NCI-H2227 treated with DMSO at 0.1 percent for 48 hours (cell line): Measurements from ENCODE around the gene CACNA1F.
"Not testable (repeated sequence)": the region's sequence is repeated elsewhere in the genome, so short reads cannot be mapped to it uniquely, and the experiment has no call there.

Experiments
- DNase-seq: peaks from one replicate; lab custom pipeline; 2025; lab: John Stamatoyannopoulos, UW

The CACNA1F gene

DNA sequence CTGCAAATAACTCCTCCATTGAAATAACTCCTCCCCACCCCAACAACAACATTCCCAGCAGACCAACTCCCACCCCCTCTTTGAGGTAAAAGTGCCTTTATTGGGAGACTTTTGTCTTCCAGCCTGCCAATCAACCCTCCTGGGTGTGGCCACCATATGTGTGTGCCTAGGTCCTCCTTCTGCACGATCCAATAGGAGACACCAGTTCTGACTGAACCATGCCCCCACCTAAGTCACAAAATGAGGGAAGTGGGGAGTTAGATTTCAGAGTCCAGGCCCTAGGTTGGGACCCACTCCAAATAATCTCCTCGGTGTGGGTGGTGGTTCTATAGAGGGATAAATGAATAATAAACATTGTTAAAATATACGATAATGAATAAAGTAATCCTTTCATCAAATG lies 58.4 kb downstream of the CACNA1F start:
- no peak for DNase-seq

DNA sequence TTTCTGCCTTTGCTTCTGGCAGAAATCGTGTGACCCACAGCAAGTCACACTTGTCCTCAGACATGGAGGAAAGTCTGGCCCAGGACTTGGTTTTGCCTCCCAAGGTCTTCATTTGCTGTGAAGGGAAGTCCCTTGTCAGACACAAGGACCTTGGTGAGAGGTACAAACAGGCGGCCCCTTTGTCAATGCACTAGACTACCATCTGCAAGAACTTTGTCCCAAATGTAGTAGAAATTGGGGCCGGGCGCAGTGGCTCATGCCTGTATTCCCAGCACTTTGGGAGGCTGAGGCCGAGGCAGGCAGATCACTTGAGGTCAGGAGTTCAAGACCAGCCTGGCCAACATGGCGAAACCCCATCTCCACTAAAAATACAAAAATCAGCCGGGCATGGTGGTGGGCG lies 59.6 kb downstream of the CACNA1F start:
- not testable (repeated sequence) for DNase-seq

DNA sequence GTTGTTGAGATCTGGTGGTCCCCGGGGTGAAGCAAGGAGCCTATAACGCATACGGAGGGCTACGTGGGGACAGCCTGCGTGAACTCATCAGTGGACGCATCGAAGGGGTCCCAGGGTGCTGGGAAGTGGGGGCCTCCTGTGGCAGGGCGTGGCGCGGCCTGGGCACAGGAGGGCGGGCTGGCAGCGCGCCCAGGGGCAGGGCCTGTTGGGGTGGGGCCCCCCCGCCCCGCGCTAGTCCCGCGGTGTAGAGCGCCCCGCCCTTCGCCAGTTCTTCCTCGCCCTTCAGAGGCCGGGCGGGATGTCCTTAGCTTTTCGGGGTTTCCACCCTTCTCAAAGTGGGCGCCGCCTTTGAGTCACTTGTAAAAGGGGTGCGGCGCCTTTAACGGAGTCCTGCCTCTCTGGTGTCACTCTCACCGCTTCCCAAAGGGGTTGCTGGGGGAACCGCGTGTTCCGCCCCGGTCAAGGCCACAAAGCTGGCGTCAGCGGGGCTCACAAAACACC lies 60.8 kb downstream of the CACNA1F start:
- peak; percentile 72 for DNase-seq

DNA sequence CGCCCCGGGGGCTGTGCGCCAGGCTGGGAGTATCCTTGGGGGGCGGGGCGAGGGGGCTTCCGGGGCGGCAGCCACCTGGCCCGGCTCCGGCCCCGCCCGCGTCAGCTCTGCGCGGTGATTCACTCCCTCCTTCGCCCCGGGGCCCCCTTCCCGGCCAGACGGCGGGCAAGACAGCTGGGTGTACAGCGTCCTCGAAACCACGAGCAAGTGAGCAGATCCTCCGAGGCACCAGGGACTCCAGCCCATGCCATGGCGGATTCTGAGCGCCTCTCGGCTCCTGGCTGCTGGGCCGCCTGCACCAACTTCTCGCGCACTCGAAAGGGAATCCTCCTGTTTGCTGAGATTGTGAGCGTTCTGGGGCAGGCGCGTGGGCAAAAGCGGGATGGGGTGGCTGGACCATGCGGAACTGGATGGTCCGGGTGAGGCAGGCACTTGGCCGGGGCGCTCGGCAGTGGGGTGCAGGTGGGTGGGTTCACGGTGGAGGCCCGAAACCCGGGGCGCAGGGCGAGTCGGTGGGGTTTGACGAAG lies 61.3 kb downstream of the CACNA1F start, which contains the start of gene PLP2:
PLP2 (plus strand) TSS at position 147 of the 528 bp plus-strand sequence; CDS start at position 250, 103 bp downstream.
- peak; percentile 30 for DNase-seq

DNA sequence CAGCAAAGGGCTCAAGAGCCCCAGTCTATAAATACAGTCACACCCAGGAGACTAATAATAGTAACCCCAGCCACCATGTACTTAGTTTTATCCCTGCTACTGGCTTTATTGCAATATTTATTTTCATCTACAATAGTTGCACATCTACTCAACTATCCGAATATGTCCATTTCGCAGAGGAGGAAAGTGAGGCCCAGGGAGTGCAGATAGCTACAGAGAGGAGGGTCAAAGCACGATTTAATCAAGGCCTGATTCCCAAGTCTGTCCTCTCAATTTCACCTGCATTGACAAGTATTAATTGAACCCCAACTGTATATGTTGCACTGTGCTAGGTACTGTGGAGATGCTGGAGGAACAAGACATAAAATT lies 65.4 kb downstream of the CACNA1F start:
- DNase-seq, result no peak

DNA sequence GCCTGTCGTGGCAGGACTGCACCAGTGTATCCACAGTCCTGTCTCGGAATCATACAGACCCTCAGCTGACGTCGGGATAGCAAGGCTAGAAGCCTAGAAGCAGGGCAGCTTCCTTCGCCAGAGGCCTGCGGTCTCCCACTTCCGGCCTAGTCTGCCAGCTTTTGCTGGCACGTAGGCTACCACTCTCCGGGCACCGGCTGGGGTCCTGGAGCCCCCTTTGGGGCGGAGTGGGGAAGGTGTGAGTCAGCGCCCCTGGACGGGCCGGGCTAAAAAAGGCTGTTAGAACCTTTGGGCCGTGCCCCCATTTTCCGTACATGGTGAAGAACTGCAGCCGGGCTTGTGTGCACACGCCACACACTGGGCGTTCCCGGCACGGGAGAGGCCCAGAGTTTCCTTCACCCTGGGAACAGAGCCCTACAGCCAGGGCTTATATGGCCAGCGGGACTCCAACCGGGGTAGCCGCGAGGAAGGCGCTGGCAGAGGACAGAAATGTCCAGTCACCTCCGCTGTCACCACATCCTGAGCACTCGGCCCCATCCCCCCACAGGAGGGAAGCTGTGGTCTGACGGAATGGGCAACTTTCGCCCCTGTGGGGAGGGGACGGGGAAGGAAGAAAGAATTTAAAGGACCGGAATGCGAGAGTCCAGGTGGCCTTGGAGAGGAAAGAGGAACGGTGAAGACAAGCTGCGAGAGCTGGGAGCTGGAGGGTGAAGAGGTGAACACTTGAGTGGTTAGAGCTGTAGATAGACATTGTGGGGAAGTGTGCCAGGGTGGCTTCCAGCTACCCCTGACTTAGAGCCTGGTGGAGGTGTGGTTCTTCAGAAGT lies 66.0 kb downstream of the CACNA1F start:
- no peak for DNase-seq

DNA sequence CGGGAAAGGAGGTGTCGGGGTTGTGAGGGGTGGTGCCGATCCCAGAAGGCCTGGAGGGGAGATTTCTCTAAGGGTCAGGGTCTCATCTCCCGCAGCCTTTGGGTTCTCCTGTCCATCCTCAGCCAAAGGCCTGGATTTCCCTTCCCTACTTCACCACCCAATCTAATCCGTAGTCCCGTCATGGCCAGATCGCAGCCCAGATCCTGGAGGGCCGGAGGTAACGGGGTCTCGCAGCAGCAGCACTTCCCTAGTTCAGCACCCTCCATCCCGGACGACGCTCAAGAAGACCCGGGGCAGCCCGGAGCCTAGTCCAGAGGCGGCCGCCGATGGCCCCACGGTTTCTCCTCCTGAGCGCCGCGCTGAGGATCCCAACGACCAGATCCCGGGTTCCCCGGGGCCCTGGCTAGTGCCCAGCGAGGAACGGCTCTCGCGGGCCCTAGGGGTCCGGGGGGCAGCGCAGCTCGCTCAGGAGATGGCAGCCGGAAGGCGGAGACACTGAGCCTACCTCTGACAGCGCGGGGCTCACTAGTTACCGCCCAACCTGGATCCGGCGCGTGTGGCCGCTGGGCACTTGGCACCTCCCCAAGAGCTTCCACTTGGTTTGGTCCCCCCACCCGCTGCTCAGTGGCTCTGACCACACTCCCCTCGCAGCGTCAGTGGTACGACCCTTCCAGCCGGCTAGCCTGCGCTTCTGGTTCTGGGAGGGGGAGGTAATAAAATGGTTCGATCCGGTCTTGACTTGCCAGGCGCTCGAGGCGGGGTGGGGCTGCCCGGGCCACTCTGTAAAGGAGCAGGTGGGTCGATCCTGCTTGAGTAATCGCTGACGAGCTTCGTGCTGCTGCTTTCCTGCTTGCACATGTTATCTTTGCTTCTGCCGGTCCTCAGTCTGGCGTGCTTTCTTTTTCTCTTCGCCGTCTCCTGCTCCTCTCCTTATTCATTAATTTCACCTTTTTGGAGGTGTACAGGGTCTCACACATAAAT lies 66.9 kb downstream of the CACNA1F start:
- DNase-seq, result no peak

DNA sequence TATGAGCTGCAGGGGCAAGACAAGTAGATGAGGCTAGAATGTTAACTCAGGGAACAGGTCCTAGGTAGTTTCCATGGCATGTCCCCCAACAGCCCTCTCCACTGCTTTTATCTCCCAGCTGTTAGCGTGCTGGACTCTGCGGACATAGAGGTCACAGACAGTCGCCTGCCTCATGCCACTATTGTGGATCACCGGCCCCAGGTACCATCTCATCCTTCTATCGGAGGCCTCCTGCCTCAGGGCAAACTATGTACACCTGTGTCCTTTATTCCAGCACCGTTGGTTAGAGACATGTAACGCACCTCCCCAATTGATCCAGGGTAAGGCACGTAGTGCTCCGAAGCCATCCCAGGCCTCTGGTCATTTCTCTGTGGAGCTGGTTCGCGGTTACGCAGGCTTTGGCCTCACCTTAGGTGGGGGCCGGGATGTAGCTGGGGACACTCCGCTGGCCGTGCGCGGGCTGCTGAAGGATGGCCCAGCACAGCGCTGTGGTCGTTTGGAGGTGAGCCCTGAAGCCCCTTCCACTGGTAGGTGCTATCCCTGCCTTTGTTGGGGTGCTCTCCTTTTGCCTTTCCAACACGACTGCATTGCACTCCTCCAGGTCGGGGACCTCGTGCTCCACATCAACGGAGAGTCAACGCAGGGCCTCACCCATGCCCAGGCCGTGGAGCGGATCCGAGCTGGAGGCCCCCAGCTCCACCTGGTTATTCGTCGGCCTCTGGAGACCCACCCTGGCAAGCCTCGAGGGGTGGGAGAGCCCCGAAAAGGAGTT lies 68.4 kb downstream of the CACNA1F start:
- DNase-seq, result no peak

DNA sequence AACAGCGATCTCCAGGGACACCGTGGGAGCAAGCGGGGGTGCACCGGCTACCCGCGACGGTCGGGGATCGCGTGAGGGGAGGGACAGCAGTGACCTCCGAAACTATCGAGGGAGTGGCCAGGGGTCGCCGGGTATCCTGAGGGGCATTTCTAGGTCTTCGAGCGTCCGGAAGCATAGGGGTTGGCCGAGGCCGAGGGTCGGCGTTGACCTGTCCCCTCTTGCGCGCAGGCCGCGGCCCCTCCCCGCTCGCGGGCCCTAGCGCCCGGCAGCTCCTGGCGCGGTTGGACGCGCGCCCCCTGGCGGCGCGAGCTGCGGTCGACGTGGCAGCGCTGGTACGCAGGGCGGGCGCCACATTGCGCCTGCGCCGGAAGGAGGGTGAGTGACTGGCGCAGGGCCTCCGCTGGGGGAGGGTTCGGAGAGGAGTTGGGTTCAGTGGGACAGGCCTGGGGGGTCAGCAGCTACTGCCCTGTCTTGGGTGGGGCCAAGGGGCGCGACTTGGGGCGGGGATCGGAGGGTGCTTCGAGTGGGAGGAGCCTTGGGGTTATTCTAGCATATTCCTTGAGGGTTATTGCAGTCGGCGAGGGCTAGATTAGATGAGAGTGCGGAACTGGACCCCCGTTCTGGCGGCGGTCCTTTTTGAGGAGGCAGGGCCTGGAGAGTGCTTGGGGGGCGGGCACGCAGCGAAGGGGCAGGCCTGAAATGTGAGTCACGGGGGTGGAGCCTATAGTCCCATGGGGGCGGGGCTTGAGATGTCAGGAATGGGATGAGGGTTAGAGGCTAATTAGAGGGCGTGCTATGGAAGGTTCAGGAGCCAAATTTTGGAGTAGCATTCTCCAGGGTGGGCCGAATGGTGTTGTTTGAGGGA lies 69.4 kb downstream of the CACNA1F start:
- DNase-seq, result peak; percentile 83

DNA sequence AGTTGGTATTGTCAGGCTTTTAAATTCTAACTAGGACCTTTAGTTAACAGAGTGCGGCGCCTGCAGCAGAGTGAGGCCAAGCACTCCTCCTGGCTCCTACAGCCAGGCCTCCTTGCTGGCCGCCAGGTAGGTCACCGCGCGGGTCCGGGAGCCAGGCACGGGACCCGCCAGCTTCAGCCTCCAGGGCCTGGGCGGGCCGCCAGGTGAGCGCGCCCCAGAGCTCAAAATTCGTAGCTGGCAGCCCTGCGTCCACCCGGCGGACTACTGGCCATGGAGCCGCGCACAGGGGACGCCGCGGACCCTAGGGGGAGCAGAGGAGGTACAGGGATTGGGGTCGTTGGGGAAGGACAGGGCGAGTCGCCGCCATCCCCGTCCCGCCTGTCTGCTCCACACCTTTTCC lies 70.5 kb downstream of the CACNA1F start, which contains the start of gene MAGIX:
MAGIX (plus strand) TSS at position 139 of the 400 bp plus-strand sequence; CDS start at position 271, 132 bp downstream.
- DNase-seq, result no peak

DNA sequence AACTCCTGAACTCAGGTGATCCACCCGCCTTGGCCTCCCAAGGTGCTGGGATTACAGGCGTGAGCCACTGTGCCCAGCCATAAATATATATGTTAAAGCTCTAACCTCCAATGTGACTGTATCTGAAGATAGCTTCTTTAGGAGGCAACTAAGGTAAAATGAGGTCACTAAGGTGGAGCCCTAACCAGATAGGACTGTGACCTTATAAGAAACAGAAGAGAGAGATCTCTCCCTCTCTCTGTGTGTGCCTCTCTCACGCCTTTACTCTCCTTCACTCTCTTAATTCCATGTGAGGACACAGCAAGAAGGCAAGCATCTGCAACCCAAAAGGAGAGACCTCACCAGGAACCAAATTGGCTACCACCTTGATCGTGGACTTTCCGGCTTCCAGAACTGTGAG lies 71.5 kb downstream of the CACNA1F start:
- no peak for DNase-seq

DNA sequence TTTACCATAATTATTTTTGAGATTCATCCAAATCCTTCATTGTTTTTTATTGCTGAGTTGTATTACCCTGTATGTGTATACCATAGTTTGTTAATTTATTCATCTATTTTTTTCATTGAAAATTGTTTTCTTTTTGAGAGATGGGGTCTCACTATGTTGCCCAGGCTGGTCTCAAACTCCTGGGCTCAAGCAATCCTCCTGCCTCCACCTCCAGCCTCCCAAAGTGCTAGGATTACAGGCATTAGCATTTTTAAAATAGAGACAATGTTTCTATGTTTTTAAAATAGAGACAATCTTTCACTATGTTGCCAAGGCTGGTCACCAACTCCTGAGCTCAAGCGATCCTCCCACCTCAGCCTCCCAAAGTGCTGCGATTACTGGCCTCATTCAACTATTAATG lies 72.2 kb downstream of the CACNA1F start:
- DNase-seq, result no peak

DNA sequence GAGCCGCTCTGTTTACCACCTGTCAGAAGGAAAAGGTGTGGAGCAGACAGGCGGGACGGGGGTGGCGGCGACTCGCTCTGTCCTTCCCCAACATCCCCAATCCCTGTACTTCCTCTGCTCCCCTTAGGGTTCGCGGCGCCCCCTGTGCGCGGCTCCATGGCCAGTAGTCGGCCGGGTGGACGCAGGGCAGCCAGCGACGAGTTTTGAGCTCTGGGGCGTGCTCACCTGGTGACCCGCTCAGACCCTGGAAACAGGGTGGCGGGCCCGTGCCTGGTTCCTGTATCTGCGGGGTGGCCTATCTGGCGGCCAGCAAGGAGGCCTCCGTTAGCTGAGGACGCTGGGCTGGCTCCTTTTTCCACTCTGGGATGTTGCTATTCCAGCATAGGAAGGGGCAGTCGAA lies 75.9 kb downstream of the CACNA1F start:
- DNase-seq, result no peak

DNA sequence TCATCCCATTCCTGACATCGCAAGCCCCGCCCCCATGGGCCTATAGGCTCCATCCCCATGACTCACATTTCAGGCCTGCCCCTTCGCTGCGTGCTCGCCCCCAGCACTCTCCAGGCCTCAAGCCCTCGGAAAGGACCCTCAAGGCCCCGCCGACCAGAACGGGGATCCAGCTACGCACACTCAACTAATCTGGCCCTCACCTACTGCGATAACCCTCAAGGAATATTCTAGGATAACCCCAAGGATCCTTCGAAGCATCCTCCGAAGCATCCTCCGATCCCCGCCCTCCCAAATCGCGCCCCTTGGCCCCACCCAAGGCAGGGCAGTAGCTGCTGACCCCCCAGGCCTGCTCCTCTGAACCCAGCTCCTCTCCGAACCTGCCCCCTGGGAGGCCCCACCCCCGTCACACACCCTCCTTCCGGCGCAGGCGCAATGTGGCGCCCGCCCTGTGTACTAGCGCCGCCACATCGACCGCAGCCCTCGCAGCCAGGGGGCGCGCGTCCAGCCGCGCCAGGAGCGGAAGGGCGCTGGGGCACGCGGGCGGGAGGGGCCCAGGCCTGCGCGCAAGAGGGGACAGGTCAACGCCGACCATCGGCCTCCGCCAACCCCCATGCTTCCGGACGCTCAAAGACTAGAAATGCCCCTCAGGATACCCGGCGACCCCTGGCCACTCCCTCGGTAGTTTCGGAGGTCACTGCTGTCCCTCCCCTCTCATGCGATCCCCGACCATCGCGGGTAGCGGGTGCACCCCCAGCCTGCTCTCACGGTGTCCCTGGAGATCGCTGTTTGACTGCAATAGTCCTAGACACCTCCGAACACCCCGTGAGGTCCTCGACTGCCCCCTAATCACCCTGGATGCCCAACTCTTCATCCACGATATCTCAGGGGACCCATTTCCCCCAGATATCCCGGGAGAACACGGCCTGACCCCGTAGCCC lies 77.0 kb downstream of the CACNA1F start:
- peak; percentile 88 for DNase-seq

DNA sequence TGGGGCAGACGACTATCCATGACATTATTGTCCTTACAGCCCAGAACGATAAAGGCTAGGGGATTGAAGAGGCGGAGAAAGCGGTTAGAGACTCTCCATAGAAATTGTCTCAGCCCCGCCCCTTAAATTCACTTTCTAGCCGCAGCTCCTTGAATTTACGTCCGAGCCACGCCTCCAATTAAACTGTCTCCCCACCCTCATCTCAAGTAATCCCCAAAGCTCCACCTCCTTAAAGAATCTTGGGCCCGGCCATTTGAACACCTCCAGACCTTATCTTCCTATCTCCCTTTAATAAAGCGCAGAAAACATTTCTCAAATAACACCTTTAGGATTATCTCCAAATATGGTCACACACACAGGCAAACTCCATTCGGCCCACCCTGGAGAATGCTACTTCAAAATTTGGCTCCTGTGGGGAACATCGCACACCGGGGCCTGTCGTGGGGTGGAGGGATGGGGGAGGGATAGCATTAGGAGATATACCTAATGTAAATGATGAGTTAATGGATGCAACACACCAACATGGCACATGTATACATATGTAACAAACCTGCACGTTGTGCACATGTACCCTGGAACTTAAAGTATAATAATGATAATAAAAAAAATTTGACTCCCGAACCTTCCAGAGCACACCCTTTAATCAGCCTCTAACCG lies 77.8 kb downstream of the CACNA1F start:
- peak; percentile 87 for DNase-seq
